ENCODE results near the gene KRT16. TPM values are rescaled to one million over a fixed set of nuclear protein-coding genes. Genes with fewer than 3 reads are reported as not detected.
"Not testable (repeated sequence)": the region's sequence is repeated elsewhere in the genome, so short reads cannot be mapped to it uniquely, and the experiment has no call there.

The KRT16 gene
- total RNA-seq, 1 donor from 2014 or later, result 0.79 TPM

GRCh38 chr17:41621916-41622315 is 9.3 kb upstream of the KRT16 start:
- no peaks in the 10 kb centered on the region for H4K20me1 ChIP-seq (ENCODE audit: insufficient read depth, low read length)
- peaks cover 15% of the 10 kb centered on the region for H3K27me3 Mint-ChIP-seq (ENCODE audit: low read depth, unreplicated experiment)
- H3K36me3 ChIP-seq (ENCODE audit: insufficient read depth, low read length), result no peaks in the 10 kb centered on the region
- DNase-seq (ENCODE audit: low read depth) (no peak), FAIRE-seq (no peak)
- no peak overlapping the region for H3K4me3 ChIP-seq (ENCODE audit: insufficient read depth, low read depth, low read length)
- H3K27ac ChIP-seq (ENCODE audit: low read depth, low read length), result no peak overlapping the region
- no peak overlapping the region for H3K9ac ChIP-seq (ENCODE audit: low read length)
- H3K4me3 Mint-ChIP-seq (ENCODE audit: unreplicated experiment), result no peak overlapping the region
- peaks cover 15% of the 10 kb centered on the region for H3K4me1 Mint-ChIP-seq (ENCODE audit: low read depth, unreplicated experiment)
- H3K4me2 ChIP-seq (ENCODE audit: low read length), result no peak overlapping the region
- no peaks in the 10 kb centered on the region for H3K4me1 ChIP-seq (ENCODE audit: insufficient read depth, low read length)
- H3K9me3 Mint-ChIP-seq (ENCODE audit: unreplicated experiment), result no peaks in the 10 kb centered on the region
- TF ChIP-seq CTCF (IDR thresholded peaks at IDR 0.05; ENCODE audit: insufficient read depth, low read depth, low read length) (no peak), EZH2 (IDR thresholded peaks at IDR 0.05; ENCODE audit: insufficient read depth, low read length) (no peak)
- no peaks in the 10 kb centered on the region for H3K79me2 ChIP-seq (ENCODE audit: insufficient read depth, low read length)
- H3K9me3 ChIP-seq (ENCODE audit: insufficient read depth, low read depth, low read length), result no peaks in the 10 kb centered on the region
- peaks cover 2% of the 10 kb centered on the region for H3K36me3 Mint-ChIP-seq (ENCODE audit: low read depth, unreplicated experiment)
- no peak overlapping the region for H2AFZ ChIP-seq (ENCODE audit: low read depth, low read length)
- no peak overlapping the region for H3K27ac Mint-ChIP-seq (ENCODE audit: unreplicated experiment)
- H3K27me3 ChIP-seq (ENCODE audit: insufficient read depth, low read length), result no peaks in the 10 kb centered on the region

DNA sequence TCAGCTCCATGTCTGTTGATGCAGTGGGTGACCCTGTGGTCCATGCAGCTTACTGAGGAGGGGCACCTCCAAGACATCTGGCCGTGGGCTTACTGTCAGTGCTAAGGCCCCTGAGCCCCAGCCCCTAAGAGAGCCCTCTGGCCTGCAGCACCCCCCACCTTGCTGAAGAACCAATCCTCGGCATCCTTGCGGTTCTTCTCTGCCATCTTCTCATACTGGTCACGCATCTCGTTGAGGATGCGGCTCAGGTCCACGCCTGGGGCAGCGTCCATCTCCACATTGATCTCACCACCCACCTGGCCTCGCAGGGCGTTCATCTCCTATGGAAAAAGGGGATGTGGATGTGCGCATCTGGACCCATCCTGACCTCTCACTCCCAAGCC is 8.9 kb upstream of the KRT16 start:
- Mint-ChIP-seq H3K27me3 (ENCODE audit: low read depth, unreplicated experiment) (peaks cover 15% of the 10 kb centered on the region), H3K4me1 (ENCODE audit: low read depth, unreplicated experiment) (peaks cover 14% of the 10 kb centered on the region)
- H3K9ac ChIP-seq (ENCODE audit: low read length); H3K9me3 ChIP-seq (ENCODE audit: insufficient read depth, low read depth, low read length); H3K4me1 ChIP-seq (ENCODE audit: insufficient read depth, low read length); FAIRE-seq; H3K27me3 ChIP-seq (ENCODE audit: insufficient read depth, low read length); H3K4me3 ChIP-seq (ENCODE audit: insufficient read depth, low read depth, low read length); H3K27ac ChIP-seq (ENCODE audit: low read depth, low read length); H3K79me2 ChIP-seq (ENCODE audit: insufficient read depth, low read length); H2AFZ ChIP-seq (ENCODE audit: low read depth, low read length); H3K27ac Mint-ChIP-seq (ENCODE audit: unreplicated experiment); H3K4me3 Mint-ChIP-seq (ENCODE audit: unreplicated experiment); H3K36me3 Mint-ChIP-seq (ENCODE audit: low read depth, unreplicated experiment); H3K9me3 Mint-ChIP-seq (ENCODE audit: unreplicated experiment); DNase-seq (ENCODE audit: low read depth); H3K36me3 ChIP-seq (ENCODE audit: insufficient read depth, low read length); H4K20me1 ChIP-seq (ENCODE audit: insufficient read depth, low read length); H3K4me2 ChIP-seq (ENCODE audit: low read length): not testable (repeated sequence)

GRCh38 chr17:41620583-41621434 is 8.2 kb upstream of the KRT16 start:
- Histone ChIP-seq H3K4me3 (ENCODE audit: insufficient read depth, low read depth, low read length) (no peak overlapping the region), H3K4me1 (ENCODE audit: insufficient read depth, low read length) (no peaks in the 10 kb centered on the region), H3K9ac (ENCODE audit: low read length) (no peak overlapping the region), H2AFZ (ENCODE audit: low read depth, low read length) (no peak overlapping the region), H3K27ac (ENCODE audit: low read depth, low read length) (no peak overlapping the region), H3K36me3 (ENCODE audit: insufficient read depth, low read length) (no peaks in the 10 kb centered on the region), H4K20me1 (ENCODE audit: insufficient read depth, low read length) (no peaks in the 10 kb centered on the region), H3K9me3 (ENCODE audit: insufficient read depth, low read depth, low read length) (no peaks in the 10 kb centered on the region), H3K4me2 (ENCODE audit: low read length) (no peak overlapping the region), H3K79me2 (ENCODE audit: insufficient read depth, low read length) (no peaks in the 10 kb centered on the region), H3K27me3 (ENCODE audit: insufficient read depth, low read length) (no peaks in the 10 kb centered on the region)
- FAIRE-seq, result no peak
- DNase-seq (ENCODE audit: low read depth), result no peak
- H3K9me3 Mint-ChIP-seq (ENCODE audit: unreplicated experiment), result no peaks in the 10 kb centered on the region
- H3K27me3 Mint-ChIP-seq (ENCODE audit: low read depth, unreplicated experiment), result peaks cover 15% of the 10 kb centered on the region
- H3K4me3 Mint-ChIP-seq (ENCODE audit: unreplicated experiment), result no peak overlapping the region
- TF ChIP-seq EZH2 (IDR thresholded peaks at IDR 0.05; ENCODE audit: insufficient read depth, low read length), result no peak
- no peak for TF ChIP-seq CTCF (IDR thresholded peaks at IDR 0.05; ENCODE audit: insufficient read depth, low read depth, low read length)
- peaks cover 11% of the 10 kb centered on the region for H3K4me1 Mint-ChIP-seq (ENCODE audit: low read depth, unreplicated experiment)
- H3K36me3 Mint-ChIP-seq (ENCODE audit: low read depth, unreplicated experiment), result peaks cover 2% of the 10 kb centered on the region
- no peak overlapping the region for H3K27ac Mint-ChIP-seq (ENCODE audit: unreplicated experiment)

DNA sequence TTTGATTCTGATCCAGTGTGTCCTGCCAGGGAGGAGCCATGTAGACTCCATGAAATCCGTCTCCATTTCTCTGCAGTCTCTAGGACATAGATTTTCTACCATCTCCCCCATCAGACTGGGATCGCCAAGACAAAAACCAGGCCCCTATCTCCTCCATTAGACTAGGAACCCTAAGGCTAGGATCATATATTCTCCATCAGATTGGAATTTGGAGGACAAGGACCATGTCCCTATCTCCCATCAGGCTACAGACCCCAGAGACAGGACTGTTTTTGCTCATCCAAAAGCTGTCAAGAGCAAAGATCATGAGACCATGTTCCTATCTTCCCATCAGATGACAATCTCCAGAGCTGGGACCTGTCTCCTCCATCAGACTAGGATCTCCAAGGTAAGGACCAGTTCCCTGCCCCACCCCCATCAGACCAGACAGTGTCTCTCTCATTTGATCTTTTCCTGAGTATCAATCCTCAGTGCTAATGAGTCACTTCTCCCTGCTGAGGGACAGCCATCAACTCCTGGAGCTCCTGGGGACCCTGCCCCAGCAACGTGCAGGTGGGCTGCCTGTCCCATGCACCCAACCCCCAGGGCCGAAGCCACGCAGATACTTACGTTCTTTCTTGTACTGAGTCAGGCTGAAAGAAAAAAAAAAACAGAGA is 7.5 kb upstream of the KRT16 start:
- H3K9me3 Mint-ChIP-seq (ENCODE audit: unreplicated experiment); DNase-seq (ENCODE audit: low read depth); H3K4me3 ChIP-seq (ENCODE audit: insufficient read depth, low read depth, low read length); H3K27ac Mint-ChIP-seq (ENCODE audit: unreplicated experiment); H3K9ac ChIP-seq (ENCODE audit: low read length); H2AFZ ChIP-seq (ENCODE audit: low read depth, low read length); FAIRE-seq; H3K79me2 ChIP-seq (ENCODE audit: insufficient read depth, low read length); H3K36me3 Mint-ChIP-seq (ENCODE audit: low read depth, unreplicated experiment); H3K27ac ChIP-seq (ENCODE audit: low read depth, low read length); H3K36me3 ChIP-seq (ENCODE audit: insufficient read depth, low read length); H3K4me1 ChIP-seq (ENCODE audit: insufficient read depth, low read length); H3K4me2 ChIP-seq (ENCODE audit: low read length); H4K20me1 ChIP-seq (ENCODE audit: insufficient read depth, low read length); H3K27me3 ChIP-seq (ENCODE audit: insufficient read depth, low read length); H3K9me3 ChIP-seq (ENCODE audit: insufficient read depth, low read depth, low read length): not testable (repeated sequence)
- Mint-ChIP-seq H3K4me3 (ENCODE audit: unreplicated experiment) (peak overlapping the region; percentile 45), H3K4me1 (ENCODE audit: low read depth, unreplicated experiment) (peaks cover 11% of the 10 kb centered on the region), H3K27me3 (ENCODE audit: low read depth, unreplicated experiment) (peaks cover 19% of the 10 kb centered on the region)
